HG02938 (cell line): ENCODE measurements around the gene C1QTNF5.

ENCODE experiments used
- ATAC-seq: cut with Tn5 transposase; IDR thresholded peaks from one replicate; pipeline ENCODE4 v1.9.1; 2021; ENCODE audit warnings: mild to moderate bottlenecking, moderate library complexity; ENCODE audit not compliant: unreplicated experiment

C1QTNF5 gene

GRCh38 chr11:119359365-119360214 lies 18.9 kb upstream of the C1QTNF5 start:
- ATAC-seq = no peak

GRCh38 chr11:119357074-119357473 lies 16.4 kb upstream of the C1QTNF5 start:
- ATAC-seq = no peak

GRCh38 chr11:119356349-119357031 lies 15.8 kb upstream of the C1QTNF5 start:
- no peak for ATAC-seq

GRCh38 chr11:119355091-119355843 lies 14.6 kb upstream of the C1QTNF5 start:
- no peak for ATAC-seq

GRCh38 chr11:119352857-119353260 lies 12.2 kb upstream of the C1QTNF5 start:
- ATAC-seq = no peak

GRCh38 chr11:119351232-119351631 lies 10.5 kb upstream of the C1QTNF5 start:
- ATAC-seq = no peak

GRCh38 chr11:119350302-119350701 lies 9.6 kb upstream of the C1QTNF5 start:
- no peak for ATAC-seq

GRCh38 chr11:119347940-119348605 lies 7.4 kb upstream of the C1QTNF5 start:
- no peak for ATAC-seq

GRCh38 chr11:119347242-119347641 lies 6.6 kb upstream of the C1QTNF5 start:
- ATAC-seq = no peak

GRCh38 chr11:119346605-119347004 lies 5.9 kb upstream of the C1QTNF5 start, which contains the start of gene MFRP:
MFRP (minus strand) TSS chr11:119346705; CDS start chr11:119346513, 192 bp downstream.
- ATAC-seq = no peak

GRCh38 chr11:119345685-119346084 lies 5.0 kb upstream of the C1QTNF5 start:
- no peak for ATAC-seq

GRCh38 chr11:119344291-119345010 lies 3.8 kb upstream of the C1QTNF5 start:
- ATAC-seq = no peak

GRCh38 chr11:119343726-119344125 lies 3.0 kb upstream of the C1QTNF5 start:
- ATAC-seq = no peak

- ATAC-seq = no peak
Measured at GRCh38 chr11:119342362-119343130, 1.9 kb upstream of the C1QTNF5 start.

- no peak for ATAC-seq
Measured at GRCh38 chr11:119342023-119342300, 1.3 kb upstream of the C1QTNF5 start.

GRCh38 chr11:119341222-119342022 lies 739 bp upstream of the C1QTNF5 start:
- ATAC-seq = no peak

- ATAC-seq = no peak
Measured at GRCh38 chr11:119339589-119340334, 921 bp downstream of the C1QTNF5 start.

- ATAC-seq = no peak
Measured at GRCh38 chr11:119338965-119339588, 1.6 kb downstream of the C1QTNF5 start.
